ENCODE results near the gene ZNF182.
A peak's percentile ranks its signal among the peaks of the same experiment; 100 is the strongest.
"Not testable (repeated sequence)": the region's sequence is repeated elsewhere in the genome, so short reads cannot be mapped to it uniquely, and the experiment has no call there.

The ZNF182 gene

GRCh38 chrX:48001260-48001659 lies 2.5 kb downstream of the ZNF182 start:
- DNase-seq (ENCODE audit: low read depth): no peak

- DNase-seq (ENCODE audit: low read depth): no peak
Observed at GRCh38 chrX:47992669-47993068, 11.1 kb downstream of the ZNF182 start.

GRCh38 chrX:47992095-47992380 lies 11.8 kb downstream of the ZNF182 start:
- DNase-seq (ENCODE audit: low read depth): no peak

- peak; percentile 84 for DNase-seq (ENCODE audit: low read depth)
Observed at GRCh38 chrX:47991263-47992094, 12.3 kb downstream of the ZNF182 start.

- peak; percentile 3 for DNase-seq (ENCODE audit: low read depth)
Observed at GRCh38 chrX:47976254-47977151, 27.3 kb downstream of the ZNF182 start.

GRCh38 chrX:47973235-47973634 lies 30.6 kb downstream of the ZNF182 start:
- DNase-seq (ENCODE audit: low read depth): no peak

- DNase-seq (ENCODE audit: low read depth): not testable (repeated sequence)
Observed at GRCh38 chrX:47965526-47965925, 38.3 kb downstream of the ZNF182 start.

GRCh38 chrX:47961830-47962229 lies 42.0 kb downstream of the ZNF182 start:
- not testable (repeated sequence) for DNase-seq (ENCODE audit: low read depth)

- no peak for DNase-seq (ENCODE audit: low read depth)
Observed at GRCh38 chrX:47960406-47960805, 43.4 kb downstream of the ZNF182 start.

GRCh38 chrX:47958761-47959342 lies 44.9 kb downstream of the ZNF182 start:
- peak; percentile 18 for DNase-seq (ENCODE audit: low read depth)

GRCh38 chrX:47958206-47958605 lies 45.6 kb downstream of the ZNF182 start:
- not testable (repeated sequence) for DNase-seq (ENCODE audit: low read depth)

- DNase-seq (ENCODE audit: low read depth): no peak
Observed at GRCh38 chrX:47956016-47956415, 47.8 kb downstream of the ZNF182 start.

- not testable (repeated sequence) for DNase-seq (ENCODE audit: low read depth)
Observed at GRCh38 chrX:47955295-47955694, 48.5 kb downstream of the ZNF182 start.

GRCh38 chrX:47941423-47941822 lies 62.4 kb downstream of the ZNF182 start:
- DNase-seq (ENCODE audit: low read depth): no peak

- DNase-seq (ENCODE audit: low read depth): no peak
Observed at GRCh38 chrX:47940448-47940847, 63.3 kb downstream of the ZNF182 start.

GRCh38 chrX:47936940-47937317 lies 66.9 kb downstream of the ZNF182 start:
- no peak for DNase-seq (ENCODE audit: low read depth)

- DNase-seq (ENCODE audit: low read depth): peak; percentile 10
Observed at GRCh38 chrX:47936224-47936939, 67.4 kb downstream of the ZNF182 start.

GRCh38 chrX:47933946-47934345 lies 69.8 kb downstream of the ZNF182 start:
- DNase-seq (ENCODE audit: low read depth): no peak

GRCh38 chrX:47931970-47932369 lies 71.8 kb downstream of the ZNF182 start:
- DNase-seq (ENCODE audit: low read depth): not testable (repeated sequence)

GRCh38 chrX:47927212-47927611 lies 76.6 kb downstream of the ZNF182 start:
- no peak for DNase-seq (ENCODE audit: low read depth)
